Tibial artery (tissue), 4 donors: ENCODE measurements around the gene KIF16B.

Source experiments
- DNase-seq, 2 donors: peaks; one replicate each; pipeline ENCODE4 v3.0.0-alpha.2; 2019
- H3K27ac ChIP-seq, 2 donors: fragments of 200-600 bp; sonication (generic) in 1 of 2; 1 replicate in 1 of 2; 2 replicates in 1 of 2; pipeline ENCODE4 v1.5.1; 2018 to 2019; ENCODE audit warnings: mild to moderate bottlenecking in 1 of 2
- H3K27me3 ChIP-seq, 2 donors: fragments of 200-600 bp; sonication (generic) in 1 of 2; one replicate each; pipeline versions ENCODE4 v1.5.1 to v1.6.0; 2016 to 2019
- H3K36me3 ChIP-seq, 3 donors: fragments of 200-600 bp; sonication (generic) in 2 of 3; one replicate each; pipeline ENCODE4 v1.5.1; 2016 to 2019; ENCODE audit warnings: mild to moderate bottlenecking in 2 of 3
- H3K4me1 ChIP-seq, 4 donors: fragments of 200-600 bp; sonication (generic) in 2 of 4; 1 replicate in 3 of 4; 2 replicates in 1 of 4; pipeline ENCODE4 v1.5.1; 2016 to 2019
- H3K4me3 ChIP-seq, 2 donors: fragments of 200-600 bp; sonication (generic) in 1 of 2; 1 replicate in 1 of 2; 2 replicates in 1 of 2; pipeline ENCODE4 v1.5.1; 2018 to 2019; ENCODE audit warnings: mild to moderate bottlenecking in 2 of 2
- H3K9me3 ChIP-seq, 3 donors: fragments of 200-600 bp; sonication (generic) in 1 of 3; one replicate each; pipeline ENCODE4 v1.5.1; 2016 to 2019
- CTCF ChIP-seq, 2 experiments: fragments of 200-600 bp in 1 of 2; fragments of 450-650 bp in 1 of 2; IDR thresholded peaks; one replicate each; pipeline ENCODE4 v1.5.1; 2017 to 2019; ENCODE audit warnings: antibody characterized with exemption in 2 of 2, mild to moderate bottlenecking in 1 of 2, moderate library complexity in 1 of 2
- intact Hi-C: fragments of 100-400 bp; cut with DNase I; formaldehyde crosslinking; loops from one replicate; pipeline ENCODE4 v1.15.0; 2023; ENCODE audit warnings: low total_unique reads

Gene KIF16B

GRCh38 chr20:16588241-16588640, 15.0 kb upstream of the KIF16B start:
- intact Hi-C loops, result no loop called here

DNA sequence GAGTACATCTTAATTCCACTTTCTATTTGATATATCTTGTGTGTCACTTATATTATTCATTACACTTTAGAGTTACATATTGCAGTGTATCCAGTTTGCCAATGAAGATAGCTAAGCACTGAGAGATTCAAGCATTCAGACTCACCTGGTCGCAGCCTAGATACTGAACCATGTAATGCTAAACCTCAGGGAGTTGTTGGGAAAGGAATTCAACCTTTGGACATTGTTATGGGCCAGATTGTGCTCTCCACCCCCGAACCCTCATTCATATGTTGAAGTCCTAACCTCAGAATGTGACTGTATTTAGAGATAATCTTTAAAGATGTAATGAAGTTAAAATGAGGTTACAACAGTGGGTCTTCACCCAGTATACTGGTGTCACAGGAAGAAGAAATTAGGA, 13.8 kb upstream of the KIF16B start:
- H3K4me1 ChIP-seq, result no peaks in the 10 kb centered on the region
- H3K27me3 ChIP-seq, result peaks cover 0 to 2% of the 10 kb centered on the region in 2 donors
- no peak overlapping the region for H3K27ac ChIP-seq
- no peak overlapping the region for H3K4me3 ChIP-seq
- intact Hi-C loops, result no loop called here
- no peak for TF ChIP-seq CTCF (IDR thresholded peaks at IDR 0.05)
- no peak for DNase-seq
- no peaks in the 10 kb centered on the region for H3K36me3 ChIP-seq
- H3K9me3 ChIP-seq, result no peaks in the 10 kb centered on the region

More at GRCh38 chr20:16588241-16588640, 15.0 kb upstream of the KIF16B start:
- Histone ChIP-seq H3K4me1 (no peaks in the 10 kb centered on the region), H3K36me3 (no peaks in the 10 kb centered on the region), H3K27ac (no peak overlapping the region), H3K9me3 (no peaks in the 10 kb centered on the region), H3K4me3 (no peak overlapping the region), H3K27me3 (peaks cover 0 to 2% of the 10 kb centered on the region in 2 donors)
- no peak for DNase-seq
- TF ChIP-seq CTCF (IDR thresholded peaks at IDR 0.05), result no peak

GRCh38 chr20:16583474-16583873, 10.2 kb upstream of the KIF16B start:
- H3K4me1 ChIP-seq, result no peaks in the 10 kb centered on the region
- no peak overlapping the region for H3K27ac ChIP-seq
- no peak for TF ChIP-seq CTCF (IDR thresholded peaks at IDR 0.05)
- DNase-seq, result no peak
- H3K4me3 ChIP-seq, result no peak overlapping the region
- no peaks in the 10 kb centered on the region for H3K36me3 ChIP-seq
- H3K27me3 ChIP-seq, result peaks cover 0 to 2% of the 10 kb centered on the region in 2 donors
- intact Hi-C loops, result no loop called here
- H3K9me3 ChIP-seq, result no peaks in the 10 kb centered on the region

- H3K27ac ChIP-seq, result no peak overlapping the region
- DNase-seq, result no peak
- H3K4me3 ChIP-seq, result no peak overlapping the region
- intact Hi-C loops, result no loop called here
- H3K9me3 ChIP-seq, result no peaks in the 10 kb centered on the region
- no peaks in the 10 kb centered on the region for H3K4me1 ChIP-seq
- H3K36me3 ChIP-seq, result no peaks in the 10 kb centered on the region
- no peaks in the 10 kb centered on the region for H3K27me3 ChIP-seq
- no peak for TF ChIP-seq CTCF (IDR thresholded peaks at IDR 0.05)
Measured at GRCh38 chr20:16581241-16581640, 8.0 kb upstream of the KIF16B start.

DNA sequence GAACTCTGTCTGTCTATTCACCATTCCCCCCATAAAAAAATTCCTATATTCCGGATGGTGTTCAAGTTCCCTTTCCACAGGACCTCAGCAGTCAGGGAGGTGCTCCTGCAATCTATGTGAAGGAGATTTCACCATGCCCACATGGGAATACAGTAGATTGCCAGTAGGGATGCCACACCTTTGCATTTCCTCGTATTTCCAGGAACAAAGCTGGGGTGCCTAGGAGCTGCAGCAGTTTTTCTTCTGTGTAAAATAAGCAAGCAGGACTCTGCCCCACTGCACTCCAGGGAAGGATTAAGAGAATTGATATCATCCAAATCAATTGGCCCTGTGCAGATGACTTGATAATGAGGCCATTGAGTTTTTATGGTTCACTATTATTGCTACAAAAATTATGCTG, 7.4 kb upstream of the KIF16B start:
- no peak overlapping the region for H3K27ac ChIP-seq
- no peak for TF ChIP-seq CTCF (IDR thresholded peaks at IDR 0.05)
- H3K4me3 ChIP-seq, result no peak overlapping the region
- no peaks in the 10 kb centered on the region for H3K9me3 ChIP-seq
- intact Hi-C loops, result no loop called here
- no peaks in the 10 kb centered on the region for H3K27me3 ChIP-seq
- no peak for DNase-seq
- H3K4me1 ChIP-seq, result peaks cover 0 to 2% (median under 1%) of the 10 kb centered on the region in 4 donors
- no peaks in the 10 kb centered on the region for H3K36me3 ChIP-seq

GRCh38 chr20:16580147-16580546, 6.9 kb upstream of the KIF16B start:
- intact Hi-C loops, result no loop called here
- H3K36me3 ChIP-seq, result no peaks in the 10 kb centered on the region
- no peaks in the 10 kb centered on the region for H3K27me3 ChIP-seq
- H3K9me3 ChIP-seq, result no peaks in the 10 kb centered on the region
- DNase-seq, result no peak
- no peak for TF ChIP-seq CTCF (IDR thresholded peaks at IDR 0.05)
- H3K4me1 ChIP-seq, result peaks cover 0 to 6% (median 3%) of the 10 kb centered on the region in 4 donors
- H3K27ac ChIP-seq, result no peak overlapping the region
- H3K4me3 ChIP-seq, result no peak overlapping the region
